Keratinocyte (primary cell): ENCODE data around the gene INPP5A. TPM values are rescaled to one million over a fixed set of nuclear protein-coding genes. Genes with fewer than 3 reads are reported as not detected.

ENCODE experiments used
- DNase-seq: peaks from one replicate; pipeline ENCODE4 v3.0.0-alpha.2; 2011; ENCODE audit warnings: low read depth, missing footprints, low spot score
- FAIRE-seq: peaks from 2 replicates; lab custom pipeline; 2011; peaks lifted over from hg19 to GRCh38; lab: Jason Lieb, UNC
- H2AFZ ChIP-seq: 2 replicates; pipeline ENCODE4 v1.6.0; 2012; ENCODE audit warnings: low read length, control low read depth, inconsistent platforms; ENCODE audit not compliant: control insufficient read depth
- H3K27ac ChIP-seq: 2 replicates; pipeline ENCODE4 v1.5.1; 2011; ENCODE audit warnings: low read length; ENCODE audit not compliant: control insufficient read depth, insufficient read depth
- H3K27me3 ChIP-seq: 3 replicates; pipeline ENCODE4 v1.6.0; 2011; ENCODE audit warnings: low read length; ENCODE audit not compliant: control insufficient read depth, insufficient read depth; ENCODE audit errors: extremely low read depth
- H3K36me3 ChIP-seq, 2 experiments: 2 replicates in 1 of 2; 3 replicates in 1 of 2; pipeline ENCODE4 v1.5.1; 2011; ENCODE audit warnings: low read length in 2 of 2, mild to moderate bottlenecking in 1 of 2; ENCODE audit not compliant: control insufficient read depth in 2 of 2, insufficient read depth in 2 of 2; ENCODE audit errors: extremely low read depth in 1 of 2
- H3K4me1 ChIP-seq: 3 replicates; pipeline ENCODE4 v1.5.1; 2011; ENCODE audit warnings: low read length; ENCODE audit not compliant: control insufficient read depth, insufficient read depth; ENCODE audit errors: extremely low read depth
- H3K4me2 ChIP-seq: 3 replicates; pipeline ENCODE4 v1.6.0; 2011; ENCODE audit warnings: low read depth, low read length; ENCODE audit not compliant: control insufficient read depth, insufficient read depth; ENCODE audit errors: extremely low read depth
- H3K4me3 ChIP-seq, 3 experiments: fragments of 200-600 bp in 1 of 3; sonication (generic) in 1 of 3; 2 replicates in 2 of 3; 3 replicates in 1 of 3; pipeline ENCODE4 v1.5.1; 2011 to 2016; ENCODE audit warnings: low read length in 3 of 3, mild to moderate bottlenecking in 3 of 3, control low read depth in 2 of 3, inconsistent platforms in 1 of 3, low read depth in 1 of 3, mixed read lengths in 1 of 3, mixed run types in 1 of 3, moderate library complexity in 1 of 3; ENCODE audit not compliant: control insufficient read depth in 2 of 3, insufficient read depth in 2 of 3; ENCODE audit errors: extremely low read depth in 1 of 3
- H3K79me2 ChIP-seq: 2 replicates; pipeline ENCODE4 v1.6.0; 2012; ENCODE audit warnings: low read length; ENCODE audit not compliant: control insufficient read depth, insufficient read depth
- H3K9ac ChIP-seq: 3 replicates; pipeline ENCODE4 v1.6.0; 2011; ENCODE audit warnings: low read length; ENCODE audit not compliant: control insufficient read depth, insufficient read depth; ENCODE audit errors: extremely low read depth
- H3K9me1 ChIP-seq: 3 replicates; pipeline ENCODE4 v1.6.0; 2011; ENCODE audit warnings: low read length; ENCODE audit not compliant: control insufficient read depth, insufficient read depth; ENCODE audit errors: extremely low read depth
- H3K9me3 ChIP-seq: 2 replicates; pipeline ENCODE4 v1.5.1; 2012; ENCODE audit warnings: low read depth, low read length; ENCODE audit not compliant: control insufficient read depth
- H4K20me1 ChIP-seq: 3 replicates; pipeline ENCODE4 v1.6.0; 2011; ENCODE audit warnings: low read length; ENCODE audit not compliant: control insufficient read depth, insufficient read depth; ENCODE audit errors: extremely low read depth
- CTCF ChIP-seq, 3 experiments: IDR thresholded peaks in 1 of 3; conservative IDR thresholded peaks in 1 of 3; optimal IDR thresholded peaks in 1 of 3; 2 replicates in 2 of 3; 3 replicates in 1 of 3; pipeline versions ENCODE3 to v1.5.1; 2011; ENCODE audit warnings: low read length in 3 of 3, mild to moderate bottlenecking in 3 of 3, moderate library complexity in 2 of 3, control low read depth in 1 of 3, inconsistent platforms in 1 of 3; ENCODE audit not compliant: insufficient read depth in 2 of 3; ENCODE audit errors: extremely low read depth in 1 of 3
- EZH2 ChIP-seq: IDR thresholded peaks from one replicate; pipeline ENCODE4 v1.6.1; 2012; ENCODE audit warnings: inconsistent platforms, mild to moderate bottlenecking, low read length, moderate library complexity
- dilution Hi-C: fragments of 300-500 bp; cut with MboI; formaldehyde crosslinking; loops from one replicate; pipeline ENCODE4 v1.7.0; 2020; ENCODE audit warnings: low sequenced_read_pairs; ENCODE audit not compliant: extremely low pct_ligation_motif_present
- polyA plus RNA-seq, 5 experiments: library from polyadenylated mRNA; depleted of rRNA in 3 of 5; stranded (reverse) in 3 of 5; stranded (forward) in 1 of 5; unstranded in 1 of 5; fragments of >200 nt; gene quantifications; 1 replicate in 1 of 5; 2 replicates in 3 of 5; 3 replicates in 1 of 5; pipeline versions ENCODE4 v1.2.1 to v1.2.3, GENCODE V29; 2011 to 2012; ENCODE audit warnings: missing spikeins in 2 of 5, low read depth in 1 of 5, low replicate concordance in 1 of 5

INPP5A gene
- polyA plus RNA-seq, 1 donor (not counting 4 experiments of a cell fraction or from before 2014, with no cell fraction given) = 11.2 TPM

GRCh38 chr10:132780356-132780755 lies 242.8 kb downstream of the INPP5A start:
- no peaks in the 10 kb centered on the region for H3K9me3 ChIP-seq
- H3K36me3 ChIP-seq = no peaks in the 10 kb centered on the region
- TF ChIP-seq CTCF (optimal IDR thresholded peaks at IDR 0.05 in 1 of 3, IDR thresholded peaks at IDR 0.05 in 1 of 3, conservative IDR thresholded peaks at IDR 0.05 in 1 of 3; ENCODE audit: extremely low read depth in 1 of 3, insufficient read depth in 2 of 3, low read length in 3 of 3) = no peak
- no peak for TF ChIP-seq EZH2
- dilution Hi-C loops = no loop called here
- H3K4me3 ChIP-seq = no peak overlapping the region
- H3K27me3 ChIP-seq = peaks cover 17% of the 10 kb centered on the region
- H3K9ac ChIP-seq = no peak overlapping the region
- H4K20me1 ChIP-seq = no peaks in the 10 kb centered on the region
- DNase-seq (no peak), FAIRE-seq (no peak)
- no peaks in the 10 kb centered on the region for H3K79me2 ChIP-seq
- H3K9me1 ChIP-seq = no peaks in the 10 kb centered on the region
- H3K4me2 ChIP-seq = no peak overlapping the region
- no peak overlapping the region for H2AFZ ChIP-seq
- H3K27ac ChIP-seq = no peak overlapping the region
- H3K4me1 ChIP-seq = no peaks in the 10 kb centered on the region

- no peaks in the 10 kb centered on the region for H4K20me1 ChIP-seq
- no peaks in the 10 kb centered on the region for H3K9me3 ChIP-seq
- no peak for FAIRE-seq
- H3K4me2 ChIP-seq = no peak overlapping the region
- DNase-seq = no peak
- TF ChIP-seq EZH2 (no peak), CTCF (optimal IDR thresholded peaks at IDR 0.05 in 1 of 3, IDR thresholded peaks at IDR 0.05 in 1 of 3, conservative IDR thresholded peaks at IDR 0.05 in 1 of 3; ENCODE audit: extremely low read depth in 1 of 3, insufficient read depth in 2 of 3, low read length in 3 of 3) (no peak)
- dilution Hi-C loops = no loop called here
- H3K27me3 ChIP-seq = peaks cover 22% of the 10 kb centered on the region
- no peaks in the 10 kb centered on the region for H3K9me1 ChIP-seq
- no peak overlapping the region for H2AFZ ChIP-seq
- H3K9ac ChIP-seq = no peak overlapping the region
- no peaks in the 10 kb centered on the region for H3K36me3 ChIP-seq
- no peaks in the 10 kb centered on the region for H3K79me2 ChIP-seq
- H3K4me3 ChIP-seq = no peak overlapping the region
- H3K27ac ChIP-seq = no peak overlapping the region
- no peaks in the 10 kb centered on the region for H3K4me1 ChIP-seq
These were observed 244.0 kb downstream of the INPP5A start for GRCh38 chr10:132781556-132781955.
